GM23338 (cell line): ENCODE measurements around the gene IGSF9B.

Experiments used
- CTCF ChIP-seq, 2 experiments: fragments of 200-600 bp in 1 of 2; sonication (generic) in 1 of 2; conservative IDR thresholded peaks; 2 replicates each; pipeline versions ENCODE4 v1.5.1 to v1.6.1; 2016 to 2017; ENCODE audit warnings: antibody characterized with exemption in 2 of 2, low read depth in 2 of 2, mild to moderate bottlenecking in 2 of 2, moderate library complexity in 1 of 2
- EZH2 ChIP-seq: fragments of 200-600 bp; sonication (generic); IDR thresholded peaks from one replicate; pipeline ENCODE4 v1.8.0; 2017; ENCODE audit warnings: antibody characterized with exemption, mild to moderate bottlenecking, low read depth; ENCODE audit not compliant: unreplicated experiment
- EZH2phosphoT487 ChIP-seq: fragments of 200-600 bp; sonication (generic); IDR thresholded peaks from one replicate; pipeline ENCODE4 v1.8.1; 2018; ENCODE audit warnings: antibody characterized with exemption; ENCODE audit not compliant: unreplicated experiment
- POLR2AphosphoS5 ChIP-seq: IDR thresholded peaks from 2 replicates; pipeline ENCODE4 v1.6.1; 2016; ENCODE audit warnings: antibody characterized with exemption, low read depth

GRCh38 chr11:133982876-133983275, 26.1 kb upstream of the IGSF9B start:
- TF ChIP-seq EZH2 = no peak
- TF ChIP-seq POLR2AphosphoS5 = no peak
- TF ChIP-seq CTCF (conservative IDR thresholded peaks at IDR 0.05; ENCODE audit: low read depth in 2 of 2) = no peak
- TF ChIP-seq EZH2phosphoT487 = no peak
